GM19025 (cell line): ENCODE results near the gene DGCR2.
"Not testable (repeated sequence)": the region's sequence is repeated elsewhere in the genome, so short reads cannot be mapped to it uniquely, and the experiment has no call there.

Experiments used
- ATAC-seq: cut with Tn5 transposase; IDR thresholded peaks from one replicate; pipeline ENCODE4 v1.9.1; 2021; ENCODE audit warnings: mild to moderate bottlenecking, low read depth, moderate library complexity; ENCODE audit not compliant: unreplicated experiment

Gene DGCR2

DNA sequence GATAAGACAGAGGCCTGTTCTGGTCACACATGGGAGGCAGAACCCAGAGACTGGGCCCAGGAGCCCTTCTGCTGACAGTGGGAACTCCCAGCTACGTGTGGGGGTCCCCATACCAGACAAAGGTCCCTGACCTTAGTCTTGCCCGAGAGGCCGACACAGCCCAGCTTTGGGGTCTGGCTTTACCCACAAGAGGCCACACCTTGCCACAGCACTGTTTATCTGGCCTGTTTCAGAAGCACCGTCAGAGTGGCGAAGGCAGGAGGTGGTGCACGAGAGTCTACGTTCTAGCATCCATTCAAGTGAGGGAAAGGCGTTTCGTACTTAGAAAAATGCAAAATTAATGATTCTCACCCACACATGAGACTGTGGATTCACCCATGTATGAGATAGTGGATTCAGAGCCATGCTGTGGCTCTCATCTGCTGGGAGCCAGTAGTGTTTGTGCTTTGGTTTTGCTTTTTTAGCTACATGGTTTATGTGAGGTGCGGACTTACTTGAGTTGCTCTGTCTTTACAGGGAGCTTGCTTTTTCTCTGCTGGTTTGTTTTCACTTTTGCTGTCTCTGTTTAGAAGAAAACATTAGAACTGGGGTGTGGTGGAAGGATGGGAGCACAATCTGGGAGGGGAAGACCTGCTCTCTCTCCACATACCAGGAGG, 129.5 kb downstream of the DGCR2 start:
- no peak for ATAC-seq

DNA sequence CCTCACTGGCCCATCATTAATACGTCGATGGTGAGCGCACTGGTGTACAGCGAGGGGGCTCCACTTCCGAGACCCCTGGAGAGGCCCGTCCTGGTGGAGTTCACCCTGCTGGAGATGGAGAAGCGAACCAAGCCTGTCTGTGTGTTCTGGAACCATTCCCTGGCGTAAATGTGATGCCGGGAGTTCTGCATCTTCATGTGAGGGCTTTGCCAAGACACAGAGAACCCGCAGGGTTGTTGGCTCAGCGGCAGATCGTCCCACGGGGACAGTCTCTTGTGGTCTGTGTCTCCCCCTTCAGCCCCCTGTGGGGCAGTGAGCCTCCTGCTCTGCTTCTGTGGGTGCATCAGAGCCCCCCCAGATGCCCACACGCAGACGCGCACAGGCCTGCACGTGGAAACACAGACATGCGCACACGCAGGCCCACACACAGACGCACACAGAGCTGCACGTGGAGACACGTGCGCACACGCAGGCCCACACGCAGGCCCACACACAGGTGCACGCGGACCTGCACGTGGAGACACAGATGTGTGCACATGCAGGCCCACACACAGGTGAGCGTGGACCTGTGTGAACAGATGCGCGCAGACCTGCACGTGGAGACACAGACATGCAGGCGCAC, 130.3 kb downstream of the DGCR2 start:
- ATAC-seq, result no peak

DNA sequence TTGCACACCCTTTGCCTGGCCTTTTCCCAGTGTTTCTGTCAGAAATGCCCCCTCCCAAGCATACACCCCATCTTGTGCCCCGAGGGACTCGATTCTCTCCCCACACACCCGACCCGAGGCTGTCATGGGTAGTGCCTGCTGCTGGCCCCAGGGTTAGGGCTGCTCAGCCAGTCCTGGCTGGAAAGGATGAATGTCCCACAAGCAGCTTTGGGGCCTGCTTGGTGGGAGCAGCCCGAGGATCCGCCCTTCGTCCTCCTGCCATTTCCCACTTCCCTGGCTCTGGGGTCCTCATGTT, 131.1 kb downstream of the DGCR2 start:
- ATAC-seq, result no peak

DNA sequence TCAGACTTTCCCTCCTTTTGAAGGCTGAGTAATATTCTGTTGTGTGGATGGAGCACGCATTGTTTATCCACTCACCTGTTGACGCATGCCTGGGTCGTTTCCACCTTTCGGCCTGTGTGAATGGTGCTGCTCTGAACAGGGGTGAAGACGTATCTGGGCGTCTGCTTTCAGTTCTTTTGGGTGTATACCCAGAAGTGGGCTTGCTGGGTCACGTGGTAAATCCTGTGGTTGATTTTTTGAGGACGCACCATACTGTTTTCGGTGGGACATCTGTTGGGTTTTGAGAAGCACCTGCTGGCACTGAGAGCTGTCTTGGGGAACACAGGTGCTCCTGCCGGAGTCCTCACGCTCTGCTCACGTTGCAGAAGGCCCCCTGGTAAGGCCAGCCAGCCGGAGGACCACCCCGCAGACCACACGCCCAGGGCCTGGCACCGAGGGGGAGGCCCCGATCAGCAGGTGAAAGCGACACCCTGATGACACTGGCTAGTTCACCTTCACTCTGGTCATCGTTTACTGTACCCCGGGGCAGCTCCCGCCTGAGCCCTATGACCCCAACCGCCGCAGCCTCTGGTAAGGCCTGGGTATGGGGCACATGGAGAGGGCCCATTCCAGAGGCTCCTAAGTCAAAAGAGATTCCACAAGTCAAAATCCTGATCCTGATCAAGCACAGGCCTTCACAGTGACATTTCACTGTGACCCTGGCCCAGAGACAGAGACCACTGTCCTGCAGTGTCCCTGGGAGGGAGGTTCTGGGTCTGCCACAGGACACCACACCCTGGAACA, 131.7 kb downstream of the DGCR2 start:
- ATAC-seq, result no peak

DNA sequence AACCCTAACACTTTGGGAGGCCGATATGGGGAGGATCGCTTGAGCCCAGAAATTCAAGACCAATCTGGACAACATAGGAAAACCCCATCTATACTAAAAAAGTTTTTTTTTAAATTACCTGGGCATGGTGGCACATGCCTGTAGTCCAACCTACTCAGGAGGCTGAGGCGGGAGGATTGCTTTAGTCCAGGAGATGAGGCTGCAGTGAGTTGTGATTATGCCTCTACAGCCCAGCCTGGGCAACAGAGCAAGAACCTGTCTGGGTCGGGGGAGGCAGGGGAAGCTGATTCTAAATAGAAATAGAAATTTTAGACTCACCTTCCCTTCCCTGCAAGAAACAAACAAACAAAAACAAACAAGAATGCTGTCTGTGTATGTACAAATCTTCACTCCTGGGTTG, 133.3 kb downstream of the DGCR2 start:
- ATAC-seq, result no peak

DNA sequence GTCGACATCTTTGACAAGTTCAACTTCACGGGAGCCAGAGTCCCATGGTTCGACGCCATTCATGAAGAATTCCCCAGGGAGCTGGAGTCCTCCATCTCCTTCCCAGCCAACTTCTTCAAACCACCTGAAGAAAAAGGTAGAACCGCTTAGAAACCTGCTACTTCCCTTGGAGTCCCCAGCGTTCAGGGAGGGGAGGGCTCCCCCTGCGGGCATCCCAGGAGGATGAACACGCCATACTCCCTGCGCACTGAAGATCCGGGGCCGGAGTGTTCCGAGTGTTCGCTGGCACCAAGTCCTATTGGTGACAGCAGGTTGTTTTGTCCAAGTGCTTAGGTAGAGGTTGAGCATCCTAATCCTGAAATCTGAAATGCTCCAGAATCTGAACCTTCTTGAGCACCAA, 134.4 kb downstream of the DGCR2 start:
- no peak for ATAC-seq

DNA sequence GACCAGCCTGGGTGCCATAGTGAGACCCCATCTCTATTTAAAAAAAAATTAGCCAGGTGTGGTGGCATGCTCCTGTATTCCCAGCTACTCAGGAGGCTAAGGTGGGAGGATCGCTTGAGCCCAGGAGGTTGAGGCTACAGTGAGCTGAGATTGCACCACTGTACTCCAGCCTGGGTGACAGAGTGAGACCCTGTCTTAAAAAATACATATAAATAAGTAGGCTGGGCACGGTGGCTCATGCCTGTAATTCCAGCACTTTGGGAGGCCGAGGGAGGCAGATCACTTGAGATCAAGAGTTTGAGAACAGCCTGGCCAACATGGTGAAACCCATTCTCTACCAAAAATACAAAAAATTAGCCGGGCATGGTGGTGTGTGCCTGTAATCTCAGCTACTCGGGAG, 135.1 kb downstream of the DGCR2 start:
- ATAC-seq, result not testable (repeated sequence)
